Subcutaneous adipose tissue (tissue), 4 donors: ENCODE measurements around the gene CLCN6. TPM values are rescaled to one million over a fixed set of nuclear protein-coding genes. Genes with fewer than 3 reads are reported as not detected.

Experiments
- total RNA-seq, 4 donors: library from RNA; depleted of rRNA; stranded (reverse); fragments of >200 nt; gene quantifications; one replicate each; pipeline ENCODE4 v1.1.0, GENCODE V29; 2016
- TF ChIP-seq, protein P1 (sequence below): fragments of 450-650 bp; IDR thresholded peaks from one replicate; pipeline ENCODE4 v1.5.1; 2016; ENCODE audit warnings: low read depth, mild to moderate bottlenecking, control low read depth, antibody characterized with exemption, moderate library complexity

The CLCN6 gene, protein sequence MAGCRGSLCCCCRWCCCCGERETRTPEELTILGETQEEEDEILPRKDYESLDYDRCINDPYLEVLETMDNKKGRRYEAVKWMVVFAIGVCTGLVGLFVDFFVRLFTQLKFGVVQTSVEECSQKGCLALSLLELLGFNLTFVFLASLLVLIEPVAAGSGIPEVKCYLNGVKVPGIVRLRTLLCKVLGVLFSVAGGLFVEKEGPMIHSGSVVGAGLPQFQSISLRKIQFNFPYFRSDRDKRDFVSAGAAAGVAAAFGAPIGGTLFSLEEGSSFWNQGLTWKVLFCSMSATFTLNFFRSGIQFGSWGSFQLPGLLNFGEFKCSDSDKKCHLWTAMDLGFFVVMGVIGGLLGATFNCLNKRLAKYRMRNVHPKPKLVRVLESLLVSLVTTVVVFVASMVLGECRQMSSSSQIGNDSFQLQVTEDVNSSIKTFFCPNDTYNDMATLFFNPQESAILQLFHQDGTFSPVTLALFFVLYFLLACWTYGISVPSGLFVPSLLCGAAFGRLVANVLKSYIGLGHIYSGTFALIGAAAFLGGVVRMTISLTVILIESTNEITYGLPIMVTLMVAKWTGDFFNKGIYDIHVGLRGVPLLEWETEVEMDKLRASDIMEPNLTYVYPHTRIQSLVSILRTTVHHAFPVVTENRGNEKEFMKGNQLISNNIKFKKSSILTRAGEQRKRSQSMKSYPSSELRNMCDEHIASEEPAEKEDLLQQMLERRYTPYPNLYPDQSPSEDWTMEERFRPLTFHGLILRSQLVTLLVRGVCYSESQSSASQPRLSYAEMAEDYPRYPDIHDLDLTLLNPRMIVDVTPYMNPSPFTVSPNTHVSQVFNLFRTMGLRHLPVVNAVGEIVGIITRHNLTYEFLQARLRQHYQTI
- total RNA-seq = 10 to 100 TPM; 14.4 to 21.2 (median 20.5) TPM

DNA sequence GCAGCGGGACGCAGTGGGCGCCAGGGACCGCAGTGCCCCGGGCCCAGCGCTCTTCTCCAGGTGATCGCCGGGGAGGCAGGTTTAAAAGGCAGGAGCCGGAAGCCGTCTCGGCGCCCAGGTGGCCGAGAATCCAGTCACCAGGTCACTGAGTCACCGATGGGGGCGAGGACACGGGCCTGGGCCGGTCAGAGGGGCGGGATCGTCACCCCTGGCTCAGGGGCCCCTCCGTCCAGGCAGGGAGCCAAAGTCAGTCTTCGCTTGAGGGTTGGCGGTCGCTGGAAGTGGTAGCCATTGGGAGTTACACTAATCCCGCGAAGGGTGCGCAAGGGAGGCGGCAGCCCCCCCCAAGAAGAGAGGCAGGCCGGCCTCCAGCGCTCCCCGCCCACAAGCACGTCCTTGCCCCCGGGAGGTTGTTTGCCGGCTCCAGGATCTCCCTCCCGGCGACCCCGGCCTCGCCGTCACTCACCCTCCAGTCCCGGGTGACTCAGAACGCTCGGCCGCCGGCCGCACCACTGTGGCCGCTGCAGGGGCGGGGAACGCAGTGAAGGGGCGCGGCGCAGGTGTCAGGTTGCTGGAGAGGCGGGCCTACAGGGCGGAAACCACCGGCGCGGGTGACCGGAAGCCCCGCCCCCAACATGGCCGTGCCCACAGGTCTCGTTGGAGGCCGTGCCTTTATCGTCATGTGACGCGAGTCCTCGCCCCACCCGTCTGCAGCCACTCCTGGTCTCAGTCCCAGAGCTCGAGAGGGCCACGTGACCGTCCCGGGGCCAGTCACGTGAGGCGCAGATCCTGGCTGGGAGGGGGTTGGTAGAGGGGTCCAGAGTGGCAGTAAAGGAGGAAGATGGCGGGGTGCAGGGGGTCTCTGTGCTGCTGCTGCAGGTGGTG, at the start of gene CLCN6, which contains the start of gene MTHFR:
Gene CLCN6, plus strand, starts transcription at position 770 of the 885 bp plus-strand sequence. Its CDS starts 72 bp downstream, at position 842.
Gene MTHFR, minus strand, starts transcription at position 543 of the 885 bp plus-strand sequence. CDS start 2,848 bp downstream, outside the sequence.
- TF ChIP-seq, protein P1, sequence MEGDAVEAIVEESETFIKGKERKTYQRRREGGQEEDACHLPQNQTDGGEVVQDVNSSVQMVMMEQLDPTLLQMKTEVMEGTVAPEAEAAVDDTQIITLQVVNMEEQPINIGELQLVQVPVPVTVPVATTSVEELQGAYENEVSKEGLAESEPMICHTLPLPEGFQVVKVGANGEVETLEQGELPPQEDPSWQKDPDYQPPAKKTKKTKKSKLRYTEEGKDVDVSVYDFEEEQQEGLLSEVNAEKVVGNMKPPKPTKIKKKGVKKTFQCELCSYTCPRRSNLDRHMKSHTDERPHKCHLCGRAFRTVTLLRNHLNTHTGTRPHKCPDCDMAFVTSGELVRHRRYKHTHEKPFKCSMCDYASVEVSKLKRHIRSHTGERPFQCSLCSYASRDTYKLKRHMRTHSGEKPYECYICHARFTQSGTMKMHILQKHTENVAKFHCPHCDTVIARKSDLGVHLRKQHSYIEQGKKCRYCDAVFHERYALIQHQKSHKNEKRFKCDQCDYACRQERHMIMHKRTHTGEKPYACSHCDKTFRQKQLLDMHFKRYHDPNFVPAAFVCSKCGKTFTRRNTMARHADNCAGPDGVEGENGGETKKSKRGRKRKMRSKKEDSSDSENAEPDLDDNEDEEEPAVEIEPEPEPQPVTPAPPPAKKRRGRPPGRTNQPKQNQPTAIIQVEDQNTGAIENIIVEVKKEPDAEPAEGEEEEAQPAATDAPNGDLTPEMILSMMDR = no peak

DNA sequence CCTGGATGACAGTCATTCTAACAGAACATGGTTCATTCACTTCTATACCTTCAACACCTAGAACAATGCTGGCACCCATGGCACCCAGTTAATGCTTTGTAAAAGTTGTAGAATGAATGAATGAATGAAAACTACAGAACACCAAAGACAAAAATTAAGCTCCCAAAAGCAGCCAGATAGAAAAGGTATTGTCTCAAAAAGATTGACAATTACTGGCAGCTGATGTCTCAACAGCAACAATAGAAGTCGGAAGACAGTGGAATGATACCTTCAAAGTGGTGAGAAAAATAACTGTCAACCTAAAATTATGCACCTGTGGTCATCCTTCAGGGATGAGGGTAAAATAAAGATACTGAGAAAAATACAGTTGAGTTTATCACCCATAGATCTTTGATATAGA, 48.9 kb upstream of the CLCN6 start:
- TF ChIP-seq, protein P1 = no peak

DNA sequence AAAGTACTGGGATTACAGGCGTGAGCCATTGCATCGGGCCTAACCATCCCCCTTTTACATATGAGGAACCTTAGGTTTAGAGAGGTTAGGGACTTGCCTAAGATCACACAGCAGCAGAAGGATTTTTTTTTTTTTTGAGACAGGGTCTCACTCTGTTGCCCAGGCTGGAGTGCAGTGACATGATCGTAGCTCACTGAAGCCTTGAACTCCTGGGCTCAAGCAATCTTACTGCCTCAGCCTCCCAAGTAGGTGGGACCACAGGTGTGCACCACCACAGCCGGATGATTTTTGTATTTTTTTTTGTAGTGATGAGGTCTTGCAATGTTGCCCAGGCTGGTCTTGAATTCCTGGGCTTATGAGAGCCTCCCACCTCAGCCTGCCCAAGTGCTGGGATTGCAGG, 46.2 kb upstream of the CLCN6 start:
- TF ChIP-seq, protein P1 = no peak

DNA sequence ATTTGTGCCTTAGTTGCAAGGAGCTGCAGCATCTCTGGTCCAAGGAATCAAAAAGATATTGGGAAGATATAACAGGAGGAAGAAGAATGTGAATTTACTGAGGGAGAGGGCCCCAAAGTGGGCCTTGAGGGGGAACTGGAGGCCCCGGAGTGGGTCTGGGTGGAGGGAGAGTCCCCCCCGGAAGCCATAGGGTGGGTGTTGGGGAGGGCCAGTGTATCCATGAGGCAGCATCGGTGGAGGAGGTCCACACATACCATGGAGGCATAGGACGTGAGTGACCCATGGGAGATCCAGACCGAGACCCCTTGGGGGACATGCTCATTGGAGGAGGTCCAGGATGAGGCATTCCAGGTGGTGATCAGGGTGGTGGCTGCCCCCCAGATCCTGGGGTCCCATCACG, 44.7 kb upstream of the CLCN6 start:
- TF ChIP-seq, protein P1 = no peak

DNA sequence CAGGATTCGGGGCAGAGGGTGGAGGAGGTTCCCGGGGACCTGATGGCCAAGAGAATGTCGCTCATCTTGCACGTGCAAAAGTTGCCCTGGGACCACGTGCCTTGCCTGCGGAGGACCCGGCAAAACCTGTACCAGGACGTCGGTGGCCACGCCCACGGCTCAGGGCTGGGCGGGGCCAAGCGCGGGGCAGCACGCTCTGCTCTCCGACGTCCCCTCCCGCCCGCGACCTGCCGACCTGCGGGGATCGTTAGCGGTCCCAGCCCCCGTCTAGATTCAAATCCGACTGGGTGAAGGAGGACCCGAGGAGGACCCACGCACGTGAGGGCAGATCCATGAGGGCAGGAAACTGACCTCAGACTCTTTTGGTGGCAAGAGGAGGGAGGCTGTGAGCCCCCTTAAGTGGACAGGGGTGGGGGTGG, 44.0 kb upstream of the CLCN6 start, which contains the start of gene C1orf167:
Gene C1orf167, plus strand, starts transcription at position 206 of the 419 bp plus-strand sequence. CDS start 2,208 bp downstream, outside the sequence.
- TF ChIP-seq, protein P1 = no peak

DNA sequence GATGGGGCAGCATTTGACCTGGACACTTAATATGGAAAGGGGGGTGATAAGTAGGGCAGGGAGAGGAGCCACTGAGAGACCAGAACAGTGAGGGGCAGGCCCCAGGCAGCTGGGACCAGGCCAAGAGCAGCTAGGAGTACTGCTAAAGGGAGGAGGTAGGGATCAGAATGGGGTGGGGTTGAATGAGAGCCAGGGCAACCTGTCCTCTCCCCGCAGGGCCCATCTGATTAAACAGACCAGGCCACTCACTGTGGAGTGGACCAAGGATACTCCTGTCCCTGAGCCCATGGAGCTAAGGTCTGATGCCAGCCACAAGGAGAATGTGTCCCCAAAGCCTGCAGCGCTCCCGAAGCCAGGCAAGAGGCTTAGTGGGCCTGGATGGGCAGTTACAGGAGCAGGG, 41.9 kb upstream of the CLCN6 start:
- TF ChIP-seq, protein P1 = no peak
